Right atrium auricular region (tissue), 2 donors: ENCODE data around the gene PCSK5. TPM values are rescaled to one million over a fixed set of nuclear protein-coding genes. Genes with fewer than 3 reads are reported as not detected.

ENCODE experiments used
- DNase-seq: peaks from one replicate; pipeline ENCODE4 v3.0.0-alpha.2; 2019; ENCODE audit warnings: low spot score
- H3K27ac ChIP-seq, 2 donors: fragments of 200-600 bp; sonication (generic); 1 replicate in 1 of 2; 2 replicates in 1 of 2; pipeline ENCODE4 v1.5.1; 2016 to 2019
- H3K27me3 ChIP-seq, 2 donors: fragments of 200-600 bp; sonication (generic); one replicate each; pipeline versions ENCODE4 v1.5.1 to v1.6.0; 2017 to 2019
- H3K36me3 ChIP-seq: fragments of 200-600 bp; sonication (generic); one replicate; pipeline ENCODE4 v1.5.1; 2016
- H3K4me1 ChIP-seq, 2 donors: fragments of 200-600 bp; sonication (generic); one replicate each; pipeline versions ENCODE4 v1.5.1 to v1.6.0; 2017 to 2019
- H3K4me3 ChIP-seq, 2 donors: fragments of 200-600 bp; sonication (generic); 1 replicate in 1 of 2; 2 replicates in 1 of 2; pipeline ENCODE4 v1.5.1; 2017 to 2019; ENCODE audit warnings: mild to moderate bottlenecking in 1 of 2, moderate library complexity in 1 of 2
- H3K9me3 ChIP-seq, 2 donors: fragments of 200-600 bp; sonication (generic); one replicate each; pipeline ENCODE4 v1.5.1; 2019
- CTCF ChIP-seq, 2 donors: fragments of 200-600 bp; sonication (generic); IDR thresholded peaks; one replicate each; pipeline ENCODE4 v1.5.1; 2019; ENCODE audit warnings: antibody characterized with exemption in 2 of 2
- total RNA-seq, 2 donors: library from RNA; depleted of rRNA; stranded (reverse); fragments of >200 nt; gene quantifications; one replicate each; pipeline ENCODE4 v1.1.0, GENCODE V29; 2016

PCSK5 gene
- total RNA-seq, 2 donors from 2014 or later = 5.3 to 6.5 TPM

- H3K36me3 ChIP-seq = peaks cover under 1% of the 10 kb centered on the region
- no peak for TF ChIP-seq CTCF (IDR thresholded peaks at IDR 0.05)
- no peak overlapping the region for H3K4me3 ChIP-seq
- no peak for DNase-seq
- H3K4me1 ChIP-seq = no peaks in the 10 kb centered on the region
- no peaks in the 10 kb centered on the region for H3K27me3 ChIP-seq
- H3K27ac ChIP-seq = no peak overlapping the region
- no peaks in the 10 kb centered on the region for H3K9me3 ChIP-seq
These were observed 285.7 kb downstream of the PCSK5 start for GRCh38 chr9:76176171-76176570.

- no peaks in the 10 kb centered on the region for H3K9me3 ChIP-seq
- no peak overlapping the region for H3K27ac ChIP-seq
- no peaks in the 10 kb centered on the region for H3K4me1 ChIP-seq
- H3K27me3 ChIP-seq = no peaks in the 10 kb centered on the region
- H3K4me3 ChIP-seq = no peak overlapping the region
- no peaks in the 10 kb centered on the region for H3K36me3 ChIP-seq
- TF ChIP-seq CTCF (IDR thresholded peaks at IDR 0.05) = no peak
- DNase-seq = no peak
These were observed 287.5 kb downstream of the PCSK5 start for GRCh38 chr9:76177931-76178330.

- Histone ChIP-seq H3K9me3 (no peaks in the 10 kb centered on the region), H3K27me3 (no peaks in the 10 kb centered on the region), H3K4me3 (no peak overlapping the region), H3K36me3 (no peaks in the 10 kb centered on the region), H3K27ac (no peak overlapping the region), H3K4me1 (no peaks in the 10 kb centered on the region)
- TF ChIP-seq CTCF (IDR thresholded peaks at IDR 0.05) = no peak
- no peak for DNase-seq
These were observed 290.1 kb downstream of the PCSK5 start for GRCh38 chr9:76180541-76180940.

- Histone ChIP-seq H3K9me3 (no peaks in the 10 kb centered on the region), H3K27ac (no peak overlapping the region), H3K36me3 (no peaks in the 10 kb centered on the region), H3K4me3 (no peak overlapping the region), H3K27me3 (no peaks in the 10 kb centered on the region), H3K4me1 (no peaks in the 10 kb centered on the region)
- no peak for TF ChIP-seq CTCF (IDR thresholded peaks at IDR 0.05)
- no peak for DNase-seq
These were observed 290.7 kb downstream of the PCSK5 start for GRCh38 chr9:76181020-76181641.

- no peak overlapping the region for H3K27ac ChIP-seq
- DNase-seq = no peak
These were observed 291.3 kb downstream of the PCSK5 start for GRCh38 chr9:76181781-76182180.

More at GRCh38 chr9:76181781-76182180, 291.3 kb downstream of the PCSK5 start:
- H3K4me3 ChIP-seq = no peak overlapping the region
- no peaks in the 10 kb centered on the region for H3K4me1 ChIP-seq
- TF ChIP-seq CTCF (IDR thresholded peaks at IDR 0.05) = no peak
- H3K9me3 ChIP-seq = no peaks in the 10 kb centered on the region
- H3K27me3 ChIP-seq = no peaks in the 10 kb centered on the region
- H3K36me3 ChIP-seq = no peaks in the 10 kb centered on the region
